ENCODE data around the gene CEP135. TPM values are rescaled to one million over a fixed set of nuclear protein-coding genes. Genes with fewer than 3 reads are reported as not detected.

Gene CEP135
- total RNA-seq, 1 donor from 2014 or later, result 8.2 TPM

GRCh38 chr4:56048383-56048701 lies 99.6 kb downstream of the CEP135 start:
- peak overlapping the region; percentile 78 for H3K4me3 ChIP-seq (ENCODE audit: insufficient read depth, low read depth, low read length)
- Mint-ChIP-seq H3K27ac (ENCODE audit: unreplicated experiment) (no peak overlapping the region), H3K4me1 (ENCODE audit: low read depth, unreplicated experiment) (peaks cover 2% of the 10 kb centered on the region), H3K27me3 (ENCODE audit: low read depth, unreplicated experiment) (peaks cover 4% of the 10 kb centered on the region), H3K9me3 (ENCODE audit: unreplicated experiment) (no peaks in the 10 kb centered on the region), H3K36me3 (ENCODE audit: low read depth, unreplicated experiment) (no peaks in the 10 kb centered on the region), H3K4me3 (ENCODE audit: unreplicated experiment) (peak overlapping the region; percentile 88)
- H3K4me2 ChIP-seq (ENCODE audit: low read length), result peak overlapping the region; percentile 99
- no peaks in the 10 kb centered on the region for H3K36me3 ChIP-seq (ENCODE audit: insufficient read depth, low read length)
- H3K27ac ChIP-seq (ENCODE audit: low read depth, low read length), result no peak overlapping the region
- DNase-seq (ENCODE audit: low read depth) (no peak), FAIRE-seq (no peak)
- H2AFZ ChIP-seq (ENCODE audit: low read depth, low read length), result peak overlapping the region; percentile 97
- H3K9me3 ChIP-seq (ENCODE audit: insufficient read depth, low read depth, low read length), result no peaks in the 10 kb centered on the region
- no peaks in the 10 kb centered on the region for H3K27me3 ChIP-seq (ENCODE audit: insufficient read depth, low read length)
- TF ChIP-seq CTCF (IDR thresholded peaks at IDR 0.05; ENCODE audit: insufficient read depth, low read depth, low read length) (no peak), EZH2 (IDR thresholded peaks at IDR 0.05; ENCODE audit: insufficient read depth, low read length) (no peak)
- H4K20me1 ChIP-seq (ENCODE audit: insufficient read depth, low read length), result no peaks in the 10 kb centered on the region
- H3K79me2 ChIP-seq (ENCODE audit: insufficient read depth, low read length), result peaks cover 4% of the 10 kb centered on the region
- H3K4me1 ChIP-seq (ENCODE audit: insufficient read depth, low read length), result peaks cover 11% of the 10 kb centered on the region
- peak overlapping the region; percentile 81 for H3K9ac ChIP-seq (ENCODE audit: low read length)

- no peaks in the 10 kb centered on the region for H4K20me1 ChIP-seq (ENCODE audit: insufficient read depth, low read length)
- H3K9ac ChIP-seq (ENCODE audit: low read length), result peak overlapping the region; percentile 81
- H3K4me1 Mint-ChIP-seq (ENCODE audit: low read depth, unreplicated experiment), result peaks cover 2% of the 10 kb centered on the region
- H3K4me3 Mint-ChIP-seq (ENCODE audit: unreplicated experiment), result peak overlapping the region; percentile 88
- H2AFZ ChIP-seq (ENCODE audit: low read depth, low read length), result peak overlapping the region; percentile 97
- peaks cover 4% of the 10 kb centered on the region for H3K27me3 Mint-ChIP-seq (ENCODE audit: low read depth, unreplicated experiment)
- TF ChIP-seq CTCF (IDR thresholded peaks at IDR 0.05; ENCODE audit: insufficient read depth, low read depth, low read length) (no peak), EZH2 (IDR thresholded peaks at IDR 0.05; ENCODE audit: insufficient read depth, low read length) (no peak)
- no peaks in the 10 kb centered on the region for H3K36me3 ChIP-seq (ENCODE audit: insufficient read depth, low read length)
- H3K27ac ChIP-seq (ENCODE audit: low read depth, low read length), result no peak overlapping the region
- no peaks in the 10 kb centered on the region for H3K9me3 Mint-ChIP-seq (ENCODE audit: unreplicated experiment)
- no peaks in the 10 kb centered on the region for H3K27me3 ChIP-seq (ENCODE audit: insufficient read depth, low read length)
- peaks cover 11% of the 10 kb centered on the region for H3K4me1 ChIP-seq (ENCODE audit: insufficient read depth, low read length)
- no peak overlapping the region for H3K27ac Mint-ChIP-seq (ENCODE audit: unreplicated experiment)
- DNase-seq (ENCODE audit: low read depth), result peak; percentile 27
- H3K36me3 Mint-ChIP-seq (ENCODE audit: low read depth, unreplicated experiment), result no peaks in the 10 kb centered on the region
- peak overlapping the region; percentile 99 for H3K4me2 ChIP-seq (ENCODE audit: low read length)
- H3K79me2 ChIP-seq (ENCODE audit: insufficient read depth, low read length), result peaks cover 4% of the 10 kb centered on the region
- peak overlapping the region; percentile 78 for H3K4me3 ChIP-seq (ENCODE audit: insufficient read depth, low read depth, low read length)
- no peaks in the 10 kb centered on the region for H3K9me3 ChIP-seq (ENCODE audit: insufficient read depth, low read depth, low read length)
- FAIRE-seq, result no peak
Observed at GRCh38 chr4:56048702-56049431, 100.1 kb downstream of the CEP135 start.

- Histone ChIP-seq H3K4me1 (ENCODE audit: insufficient read depth, low read length) (peaks cover 11% of the 10 kb centered on the region), H2AFZ (ENCODE audit: low read depth, low read length) (no peak overlapping the region), H3K27ac (ENCODE audit: low read depth, low read length) (no peak overlapping the region), H3K36me3 (ENCODE audit: insufficient read depth, low read length) (no peaks in the 10 kb centered on the region), H3K4me2 (ENCODE audit: low read length) (peak overlapping the region; percentile 99), H3K4me3 (ENCODE audit: insufficient read depth, low read depth, low read length) (no peak overlapping the region), H3K9me3 (ENCODE audit: insufficient read depth, low read depth, low read length) (no peaks in the 10 kb centered on the region), H4K20me1 (ENCODE audit: insufficient read depth, low read length) (no peaks in the 10 kb centered on the region), H3K79me2 (ENCODE audit: insufficient read depth, low read length) (peaks cover 4% of the 10 kb centered on the region), H3K27me3 (ENCODE audit: insufficient read depth, low read length) (no peaks in the 10 kb centered on the region), H3K9ac (ENCODE audit: low read length) (no peak overlapping the region)
- DNase-seq (ENCODE audit: low read depth), result no peak
- Mint-ChIP-seq H3K27ac (ENCODE audit: unreplicated experiment) (no peak overlapping the region), H3K4me3 (ENCODE audit: unreplicated experiment) (peak overlapping the region; percentile 92), H3K4me1 (ENCODE audit: low read depth, unreplicated experiment) (peaks cover 4% of the 10 kb centered on the region), H3K36me3 (ENCODE audit: low read depth, unreplicated experiment) (no peaks in the 10 kb centered on the region), H3K9me3 (ENCODE audit: unreplicated experiment) (no peaks in the 10 kb centered on the region), H3K27me3 (ENCODE audit: low read depth, unreplicated experiment) (peaks cover 4% of the 10 kb centered on the region)
- FAIRE-seq, result no peak
- TF ChIP-seq CTCF (IDR thresholded peaks at IDR 0.05; ENCODE audit: insufficient read depth, low read depth, low read length) (no peak), EZH2 (IDR thresholded peaks at IDR 0.05; ENCODE audit: insufficient read depth, low read length) (no peak)
Observed at GRCh38 chr4:56050625-56051024, 101.9 kb downstream of the CEP135 start.

Measured in astrocyte (in vitro differentiated cells and primary cell).